C4-2B (cell line): ENCODE data around the gene PER3.

Experiments used
- ZFX ChIP-seq: fragments of 450-650 bp; IDR thresholded peaks from 2 replicates; pipeline ENCODE4 v1.6.1; 2017
- TF ChIP-seq, protein P1 (sequence below): fragments of 450-650 bp; conservative IDR thresholded peaks from 2 replicates; pipeline ENCODE4 v1.5.1; 2017; ENCODE audit warnings: mild to moderate bottlenecking

DNA sequence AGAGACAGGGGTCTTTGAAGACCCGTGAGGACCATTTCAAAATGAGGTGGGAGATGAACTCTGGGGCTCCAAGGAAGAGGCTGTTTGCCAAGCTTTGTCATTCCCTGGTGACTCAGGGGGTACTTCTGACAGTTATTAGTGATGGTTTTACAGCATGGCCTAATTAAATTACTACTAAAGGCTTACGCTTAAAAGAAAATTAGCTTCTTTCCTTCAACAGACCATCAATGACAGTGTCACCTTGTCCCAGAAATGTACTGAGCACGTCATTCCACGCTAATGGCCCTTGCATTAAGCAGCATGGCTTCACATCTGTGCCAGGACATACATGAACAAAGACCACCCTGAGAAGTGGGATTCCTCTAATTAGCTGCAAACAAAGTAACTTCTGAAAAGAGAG lies 73.9 kb downstream of the PER3 start:
- TF ChIP-seq, protein P1, sequence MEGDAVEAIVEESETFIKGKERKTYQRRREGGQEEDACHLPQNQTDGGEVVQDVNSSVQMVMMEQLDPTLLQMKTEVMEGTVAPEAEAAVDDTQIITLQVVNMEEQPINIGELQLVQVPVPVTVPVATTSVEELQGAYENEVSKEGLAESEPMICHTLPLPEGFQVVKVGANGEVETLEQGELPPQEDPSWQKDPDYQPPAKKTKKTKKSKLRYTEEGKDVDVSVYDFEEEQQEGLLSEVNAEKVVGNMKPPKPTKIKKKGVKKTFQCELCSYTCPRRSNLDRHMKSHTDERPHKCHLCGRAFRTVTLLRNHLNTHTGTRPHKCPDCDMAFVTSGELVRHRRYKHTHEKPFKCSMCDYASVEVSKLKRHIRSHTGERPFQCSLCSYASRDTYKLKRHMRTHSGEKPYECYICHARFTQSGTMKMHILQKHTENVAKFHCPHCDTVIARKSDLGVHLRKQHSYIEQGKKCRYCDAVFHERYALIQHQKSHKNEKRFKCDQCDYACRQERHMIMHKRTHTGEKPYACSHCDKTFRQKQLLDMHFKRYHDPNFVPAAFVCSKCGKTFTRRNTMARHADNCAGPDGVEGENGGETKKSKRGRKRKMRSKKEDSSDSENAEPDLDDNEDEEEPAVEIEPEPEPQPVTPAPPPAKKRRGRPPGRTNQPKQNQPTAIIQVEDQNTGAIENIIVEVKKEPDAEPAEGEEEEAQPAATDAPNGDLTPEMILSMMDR = no peak
- TF ChIP-seq ZFX = no peak
